H54 (cell line): ENCODE measurements around the gene TBCD.

Experiments used
- DNase-seq: peaks from one replicate; pipeline ENCODE4 v3.0.0; 2011; ENCODE audit warnings: low spot score, mixed read lengths; ENCODE audit not compliant: insufficient read length
- FAIRE-seq: peaks from 3 replicates; lab custom pipeline; 2011; peaks lifted over from hg19 to GRCh38; lab: Jason Lieb, UNC
- POLR2A ChIP-seq: IDR thresholded peaks from 2 replicates; pipeline ENCODE4 v1.6.1; 2011; ENCODE audit warnings: low read depth, mild to moderate bottlenecking, low read length

TBCD gene

DNA sequence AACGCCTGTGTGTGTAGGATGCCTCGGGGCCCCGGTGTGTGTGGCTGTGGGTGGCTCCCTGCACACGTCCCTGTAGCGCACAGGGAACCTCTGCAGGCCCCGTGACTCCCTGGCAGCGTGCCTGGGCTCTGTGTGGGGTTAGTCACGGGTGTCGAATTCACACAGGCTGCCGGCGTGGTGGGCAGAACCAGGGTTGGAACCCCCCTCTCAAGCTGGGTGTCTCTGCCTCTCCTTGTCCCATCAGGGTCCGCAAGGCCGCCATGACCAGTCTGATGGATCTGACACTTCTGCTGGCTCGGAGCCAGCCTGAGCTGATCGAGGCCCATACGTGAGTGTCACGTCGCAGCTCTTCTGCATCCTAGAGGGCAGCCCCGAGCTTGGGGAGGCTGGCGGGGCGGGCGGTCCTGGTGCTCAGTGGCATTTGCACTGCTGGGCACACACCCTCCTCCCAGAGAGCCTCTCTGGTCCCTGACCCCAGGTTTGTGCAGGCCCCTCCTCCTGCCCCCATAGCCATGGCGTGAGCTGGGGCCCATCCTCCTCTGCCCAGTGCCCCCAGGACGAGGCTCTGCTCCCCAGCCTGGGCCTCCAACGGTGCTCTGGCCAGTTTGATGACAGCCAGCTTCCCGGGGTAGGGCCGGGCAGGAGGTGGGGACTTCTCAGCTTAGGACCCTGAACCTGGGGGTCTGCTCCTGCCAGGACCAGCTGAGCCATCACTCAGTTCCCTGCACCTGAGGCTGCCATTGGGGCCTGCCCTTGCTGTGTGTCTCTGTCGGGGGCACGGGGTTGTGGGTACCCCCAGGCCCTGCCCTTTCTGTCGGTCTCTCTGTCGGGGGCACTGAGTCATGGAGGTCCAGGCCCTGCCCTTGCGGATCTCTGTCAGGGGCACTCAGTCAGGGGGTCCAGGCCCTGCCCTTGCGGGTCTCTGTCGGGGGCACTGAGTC, 176.1 kb downstream of the TBCD start:
- TF ChIP-seq POLR2A = no peak
- DNase-seq (no peak), FAIRE-seq (no peak)

DNA sequence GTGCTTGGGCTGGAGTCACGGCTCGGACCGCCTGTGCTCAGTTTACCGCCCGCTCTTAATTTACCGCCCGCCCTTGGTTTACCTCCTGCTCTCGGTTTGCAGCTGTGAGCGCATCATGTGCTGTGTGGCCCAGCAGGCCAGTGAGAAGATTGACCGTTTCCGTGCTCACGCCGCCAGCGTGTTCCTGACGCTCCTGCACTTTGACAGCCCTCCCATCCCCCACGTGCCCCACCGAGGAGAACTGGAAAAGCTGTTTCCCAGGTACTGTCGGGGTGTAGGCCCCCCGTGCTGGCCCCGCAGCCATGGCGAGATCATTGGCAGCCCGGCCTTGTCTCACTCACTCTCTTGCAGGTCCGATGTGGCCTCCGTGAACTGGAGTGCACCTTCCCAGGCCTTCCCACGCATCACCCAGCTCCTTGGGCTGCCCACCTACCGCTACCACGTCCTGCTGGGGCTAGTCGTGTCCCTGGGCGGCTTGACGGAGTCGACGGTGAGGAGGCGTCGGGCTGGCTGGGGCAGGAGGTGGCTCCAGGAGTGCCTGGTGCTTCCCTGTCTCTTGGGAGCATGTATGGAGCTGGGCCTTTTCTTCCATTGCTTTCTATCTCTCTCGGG, 177.3 kb downstream of the TBCD start:
- no peak for FAIRE-seq
- DNase-seq = no peak
- TF ChIP-seq POLR2A = no peak

DNA sequence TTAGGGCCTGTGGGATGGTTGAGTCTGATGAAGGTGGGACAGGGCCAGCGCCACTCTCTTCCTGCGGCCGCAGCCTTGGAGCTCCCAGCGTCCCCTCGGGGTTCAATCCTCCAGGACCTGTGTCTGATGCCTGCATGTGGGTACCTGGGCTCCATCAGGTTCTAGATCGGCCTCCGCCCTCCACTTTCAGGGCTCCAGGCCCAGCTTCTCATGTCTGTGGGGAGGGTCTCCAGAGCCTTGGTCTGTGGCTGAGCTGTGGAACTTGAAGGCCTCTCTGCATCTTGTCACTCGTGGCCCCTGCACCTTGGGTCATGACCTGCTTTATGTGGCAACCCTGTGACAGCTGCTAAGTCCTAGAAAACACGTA, 177.8 kb downstream of the TBCD start:
- FAIRE-seq (no peak), DNase-seq (no peak)
- TF ChIP-seq POLR2A = no peak

DNA sequence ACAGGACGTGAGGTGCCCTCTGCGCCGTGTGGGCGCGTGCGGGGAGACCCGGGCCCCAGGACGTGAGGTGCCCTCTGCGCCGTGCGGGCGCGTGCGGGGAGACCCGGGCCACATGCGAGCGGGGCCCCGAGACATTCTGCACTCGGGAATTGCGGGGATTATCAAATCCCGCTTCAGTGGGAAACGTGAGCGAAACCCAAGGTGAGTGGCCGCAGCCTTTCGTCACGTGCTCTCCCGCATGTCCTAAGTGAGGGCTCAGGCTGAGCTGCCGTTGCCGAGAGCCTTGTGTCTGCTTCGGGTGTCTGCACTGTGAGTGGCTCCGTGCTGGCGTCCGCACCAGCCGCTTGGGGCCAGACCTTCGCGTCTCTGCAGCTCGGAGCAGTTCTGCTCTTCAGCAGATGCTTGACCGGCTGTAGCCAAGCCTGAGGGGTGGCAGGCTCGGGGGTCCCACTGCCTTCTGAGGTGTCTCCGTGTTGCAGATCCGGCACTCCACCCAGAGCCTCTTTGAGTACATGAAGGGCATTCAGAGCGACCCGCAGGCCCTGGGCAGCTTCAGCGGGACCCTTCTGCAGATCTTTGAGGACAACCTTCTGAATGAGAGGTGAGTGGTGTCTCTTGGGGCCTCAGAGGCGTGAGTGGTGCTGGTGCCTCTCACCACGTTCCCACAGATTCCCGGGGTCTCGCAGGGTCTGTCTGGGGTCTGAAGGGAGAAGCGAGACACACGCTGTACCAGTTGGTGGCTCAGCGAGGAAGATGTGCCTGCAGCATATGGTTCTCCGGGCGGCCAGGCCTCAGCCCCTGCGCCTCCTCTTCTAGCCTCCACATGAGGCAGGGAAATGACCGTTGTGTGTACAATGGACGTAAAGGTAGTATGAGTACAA, 178.4 kb downstream of the TBCD start:
- TF ChIP-seq POLR2A = no peak
- no peak for FAIRE-seq

DNA sequence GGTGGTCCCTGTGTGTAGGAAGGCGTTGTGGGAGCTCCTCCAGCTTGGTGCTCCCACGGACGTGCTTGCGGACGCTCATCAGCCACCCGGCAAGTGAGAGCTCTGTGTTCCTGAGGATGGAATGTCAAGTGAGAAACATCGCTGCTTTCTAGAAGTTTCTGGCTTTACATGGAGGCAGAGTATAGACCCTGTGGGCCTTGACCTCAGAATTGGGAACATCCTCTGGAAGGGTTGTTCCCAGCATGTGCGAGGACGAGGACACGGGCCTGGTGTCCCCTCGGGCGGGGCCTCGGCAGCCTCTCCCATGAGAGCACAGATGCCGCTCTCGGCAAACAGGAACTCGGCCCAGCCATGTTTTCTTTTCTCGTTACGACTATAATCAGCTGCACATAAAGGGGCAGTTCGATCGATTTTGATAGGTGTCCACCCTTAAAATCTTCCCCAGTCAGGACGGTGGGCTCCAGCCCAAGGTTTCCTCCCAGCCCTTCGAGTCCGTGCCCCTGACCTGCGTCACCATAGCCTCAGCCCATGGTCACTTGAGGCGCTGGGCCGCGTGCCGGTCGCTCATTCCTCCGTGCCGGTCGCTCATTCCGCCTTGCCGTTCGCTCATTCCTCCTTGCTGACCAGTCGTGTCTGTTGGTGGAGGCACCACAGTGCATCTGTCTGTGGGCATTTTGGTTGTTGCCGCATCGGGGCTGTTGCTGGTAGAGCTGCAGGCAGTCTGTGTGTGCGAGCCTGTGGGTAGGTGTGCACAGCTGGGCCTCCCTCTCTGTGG, 179.2 kb downstream of the TBCD start:
- no peak for TF ChIP-seq POLR2A
- FAIRE-seq (no peak), DNase-seq (no peak)

More for the DNA sequence above, 178.4 kb downstream of the TBCD start:
- DNase-seq = no peak

DNA sequence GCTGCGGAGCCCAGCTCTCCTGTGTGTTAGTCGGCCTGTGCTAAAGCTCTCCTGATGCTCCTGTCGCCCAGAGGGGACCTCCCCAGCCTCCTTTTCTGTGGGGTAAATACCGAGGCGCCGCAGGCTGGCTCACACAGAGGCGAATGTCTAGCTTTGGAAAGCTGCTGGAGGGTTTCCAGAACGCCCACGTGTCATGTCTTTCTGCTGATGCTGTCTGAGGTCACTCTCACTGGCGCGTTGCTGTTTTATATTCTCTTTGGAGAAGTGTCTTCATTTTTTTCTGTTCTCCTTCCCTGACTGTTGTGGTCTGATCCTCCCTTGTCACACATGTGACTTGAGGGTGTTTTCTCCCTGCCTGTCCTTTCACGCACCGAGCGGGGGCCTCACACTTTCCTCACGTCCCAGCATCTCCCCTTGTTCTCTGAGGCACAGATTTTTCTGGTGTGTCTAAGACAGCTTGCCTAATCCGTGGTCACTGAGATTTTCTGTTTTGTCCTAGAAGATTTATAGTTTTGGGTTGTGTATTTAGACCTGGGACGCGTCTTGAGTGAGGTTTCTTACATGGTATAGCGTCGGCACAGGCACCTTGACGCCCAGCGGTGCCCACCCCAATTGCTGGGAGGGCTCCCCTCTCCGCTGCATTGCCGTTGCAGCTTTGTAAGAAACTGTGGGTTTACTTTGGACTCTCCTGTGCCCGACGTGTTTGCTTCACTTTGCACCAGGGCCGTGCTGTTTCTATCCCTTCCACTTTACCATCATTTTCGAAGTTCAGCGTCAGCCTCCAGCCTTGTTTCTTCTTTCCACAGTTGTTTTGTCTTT, 180.0 kb downstream of the TBCD start:
- no peak for TF ChIP-seq POLR2A
- no peak for DNase-seq
- FAIRE-seq = no peak

DNA sequence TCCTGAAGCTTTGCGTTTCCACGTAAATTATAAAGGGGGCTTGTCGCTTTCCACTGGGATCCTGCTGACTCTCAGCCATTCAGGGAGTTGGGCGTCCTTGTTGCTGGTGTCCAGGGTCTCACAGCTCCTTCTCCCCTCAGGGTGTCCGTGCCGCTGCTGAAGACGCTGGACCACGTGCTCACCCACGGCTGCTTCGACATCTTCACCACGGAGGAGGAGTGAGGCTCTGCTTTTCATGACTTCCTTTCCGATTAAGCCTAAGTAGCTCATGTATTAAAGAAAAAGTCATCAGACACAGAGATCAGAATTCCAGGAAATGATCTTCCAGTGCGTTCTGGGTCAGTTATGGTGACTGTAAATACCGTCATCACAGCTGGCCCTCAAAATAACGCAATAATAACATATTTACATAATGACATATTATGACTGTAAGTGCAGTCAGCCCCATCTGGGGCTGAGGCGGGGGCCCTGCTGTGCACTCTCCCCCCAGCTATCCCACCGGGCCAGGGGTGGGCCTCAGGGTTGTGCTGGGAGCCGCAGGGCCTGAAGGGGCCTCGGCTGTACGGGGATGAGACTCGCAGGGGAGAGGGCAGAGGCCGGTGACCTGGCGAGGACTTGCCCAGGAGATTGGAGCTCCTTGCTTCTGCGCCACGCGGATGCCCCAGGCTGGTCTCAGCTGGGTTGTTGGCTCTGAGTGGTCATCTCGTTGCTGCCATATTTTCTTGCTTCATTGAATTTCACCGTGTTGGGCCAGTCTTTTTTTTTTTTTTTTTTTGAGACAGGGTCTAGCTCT, 180.8 kb downstream of the TBCD start:
- 0 out of 2 replicates have a peak, but pooled peaks have one; percentile 2 for TF ChIP-seq POLR2A

DNA sequence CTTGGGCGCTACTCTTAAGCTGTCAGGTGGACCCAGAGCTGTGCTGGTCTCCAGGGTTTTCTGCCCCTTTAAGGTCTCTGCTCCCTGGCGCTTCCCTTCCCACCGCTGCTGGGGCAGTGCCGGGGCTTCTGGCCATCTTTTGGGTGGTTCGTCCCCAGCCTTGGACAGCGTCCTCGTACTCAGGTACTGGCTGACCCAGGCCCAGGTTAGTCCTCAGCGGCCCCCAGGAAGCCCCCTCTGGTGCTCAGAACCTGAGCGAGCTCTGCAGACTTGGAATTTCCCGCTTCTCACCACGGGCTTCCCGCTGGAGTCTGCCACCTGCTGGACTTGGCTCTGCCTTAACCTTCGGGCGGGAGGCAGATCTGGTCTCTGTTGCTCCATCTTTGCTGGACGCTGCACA, 182.0 kb downstream of the TBCD start:
- DNase-seq (no peak), FAIRE-seq (no peak)
- no peak for TF ChIP-seq POLR2A

More for the DNA sequence above, 180.8 kb downstream of the TBCD start:
- no peak for FAIRE-seq
- DNase-seq = no peak

DNA sequence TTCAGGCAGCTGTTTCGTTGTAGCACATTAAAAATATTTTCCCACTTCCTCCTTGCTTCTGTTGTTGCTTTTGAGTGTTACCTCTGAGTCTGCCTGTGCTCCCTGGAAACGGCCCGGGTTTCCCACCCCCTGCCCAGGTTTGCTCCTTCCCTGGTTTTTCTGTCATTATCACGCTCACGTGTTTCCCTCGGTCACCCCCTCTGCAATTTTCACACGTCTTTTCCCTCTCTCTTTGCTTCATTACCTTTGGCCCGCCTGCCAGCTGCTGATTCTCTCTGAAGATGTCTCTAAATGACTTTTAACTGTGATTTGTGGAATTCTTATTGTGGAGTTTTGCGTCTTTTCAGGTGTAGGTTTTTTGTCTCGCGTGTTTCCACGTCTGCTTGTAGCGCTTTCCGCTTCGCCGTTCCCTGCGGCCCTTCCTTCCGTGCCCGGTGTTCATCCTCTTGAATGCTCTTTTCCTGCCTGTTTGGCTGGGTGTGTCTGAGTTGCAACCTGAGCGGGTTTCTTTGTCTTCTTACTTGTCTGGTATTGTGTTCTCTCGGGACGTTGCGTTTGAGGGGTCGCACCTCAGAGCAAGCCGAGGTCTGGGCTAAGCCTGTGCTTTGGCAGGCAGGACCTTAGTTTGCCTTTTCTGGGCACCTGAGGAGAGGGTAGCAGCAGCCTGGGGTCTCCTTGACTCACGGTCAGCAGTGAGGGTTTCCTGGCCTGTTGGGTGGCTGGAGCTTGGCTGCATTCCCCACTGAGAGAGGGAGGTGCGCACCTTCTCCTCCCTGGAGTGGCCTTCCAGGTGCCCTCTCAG, 184.3 kb downstream of the TBCD start:
- TF ChIP-seq POLR2A = no peak
- FAIRE-seq (no peak), DNase-seq (no peak)

DNA sequence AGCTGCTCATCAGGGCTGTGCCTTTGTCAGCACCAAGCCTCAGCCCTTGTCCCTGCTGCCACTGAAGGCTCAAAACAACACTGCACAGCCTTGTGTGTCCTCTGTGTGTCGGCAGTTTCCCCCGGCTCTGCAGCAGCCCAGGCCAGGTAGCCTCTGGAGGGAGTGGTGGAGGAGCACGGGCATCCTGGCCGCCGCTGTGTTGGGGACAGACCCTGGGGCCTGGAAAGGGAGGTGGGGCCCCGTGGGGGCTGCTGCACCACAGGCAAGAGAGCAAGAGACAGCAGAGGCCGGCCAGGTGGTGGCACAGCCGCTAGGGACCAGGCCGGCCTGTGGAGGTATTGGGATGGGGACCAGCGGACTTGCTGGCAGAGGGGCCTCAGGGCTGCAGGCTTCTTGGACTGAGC, 184.9 kb downstream of the TBCD start:
- TF ChIP-seq POLR2A = no peak
- DNase-seq (no peak), FAIRE-seq (no peak)
